GM12875 (cell line): ENCODE results near the gene ORAI3.

Source experiments
- H3K4me3 ChIP-seq: one replicate; pipeline ENCODE4 v1.5.1; 2011; ENCODE audit warnings: low read depth, low read length, control low read depth
- CTCF ChIP-seq: IDR thresholded peaks from 2 replicates; pipeline ENCODE4 v1.5.1; 2011; ENCODE audit warnings: low read depth, mild to moderate bottlenecking, control low read depth, inconsistent platforms, low read length, moderate library complexity, borderline replicate concordance; ENCODE audit not compliant: insufficient read depth

ORAI3 gene

GRCh38 chr16:30948667-30949649 lies at the start of gene ORAI3:
Gene ORAI3 (plus strand): TSS chr16:30949068. CDS start chr16:30949290, 222 bp downstream.
- no peak for TF ChIP-seq CTCF
- peak within 1 kb of the TSS; percentile 86 for H3K4me3 ChIP-seq

- TF ChIP-seq CTCF: no peak
Observed at GRCh38 chr16:30899794-30900193, 49.1 kb upstream of the ORAI3 start.

GRCh38 chr16:30900588-30900987 lies 48.3 kb upstream of the ORAI3 start:
- no peak overlapping the region for H3K4me3 ChIP-seq
- no peak for TF ChIP-seq CTCF

More at GRCh38 chr16:30899794-30900193, 49.1 kb upstream of the ORAI3 start:
- H3K4me3 ChIP-seq: no peak overlapping the region

- peak overlapping the region; percentile 52 for H3K4me3 ChIP-seq
Observed at GRCh38 chr16:30901201-30902028, 47.5 kb upstream of the ORAI3 start.

GRCh38 chr16:30902029-30902972 lies 46.6 kb upstream of the ORAI3 start:
- H3K4me3 ChIP-seq: peak overlapping the region; percentile 52
- peak; percentile 58; the same call in 1 of the 2 replicates for TF ChIP-seq CTCF

More at GRCh38 chr16:30901201-30902028, 47.5 kb upstream of the ORAI3 start:
- no peak for TF ChIP-seq CTCF

- no peak overlapping the region for H3K4me3 ChIP-seq
Observed at GRCh38 chr16:30903002-30903401, 45.9 kb upstream of the ORAI3 start.

More at GRCh38 chr16:30903002-30903401, 45.9 kb upstream of the ORAI3 start:
- no peak for TF ChIP-seq CTCF
